HG03469 (cell line): ENCODE results near the gene COL2A1.

Source experiments
- ATAC-seq: cut with Tn5 transposase; IDR thresholded peaks from one replicate; pipeline ENCODE4 v1.9.1; 2021; ENCODE audit warnings: mild to moderate bottlenecking, moderate library complexity, moderate number of reproducible peaks; ENCODE audit not compliant: unreplicated experiment

COL2A1 gene

DNA sequence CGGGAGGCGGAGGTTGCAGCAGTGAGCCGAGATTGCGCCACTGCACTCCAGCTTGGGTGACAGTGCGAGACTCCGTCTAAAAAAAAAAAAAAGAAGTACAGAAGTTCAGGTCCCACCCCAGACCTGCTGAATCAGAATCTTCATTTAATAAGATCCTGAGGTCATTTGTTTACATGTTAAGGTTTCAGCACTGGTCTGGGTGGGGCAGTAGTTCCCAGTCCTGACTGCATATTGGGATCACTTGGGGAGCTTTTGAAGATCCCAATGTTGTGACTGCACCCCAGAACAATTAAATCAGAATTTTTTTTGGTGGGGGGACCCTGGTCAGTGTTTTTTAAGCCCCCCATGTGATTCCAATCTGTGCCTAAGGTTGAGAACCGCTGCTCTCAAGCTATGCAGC is 11.7 kb upstream of the COL2A1 start:
- ATAC-seq = no peak

DNA sequence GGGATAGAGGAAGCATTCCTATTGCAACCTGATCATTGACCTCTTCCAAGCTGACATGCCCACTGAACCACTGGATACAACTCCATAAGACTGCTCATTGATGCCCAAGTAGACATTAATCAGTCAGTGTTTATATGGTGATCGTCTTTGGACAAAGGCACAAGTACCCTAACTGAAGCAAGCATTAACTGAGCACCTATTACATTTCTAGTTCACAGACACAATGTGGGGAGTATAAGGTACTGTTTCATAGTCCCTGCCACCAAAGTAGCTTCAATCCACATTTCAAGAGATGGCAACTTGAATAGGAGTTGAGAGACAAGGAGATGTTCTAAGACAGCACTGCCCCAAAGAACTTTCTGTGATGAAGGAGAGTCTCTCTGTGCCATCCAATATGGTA is 10.9 kb upstream of the COL2A1 start:
- no peak for ATAC-seq

DNA sequence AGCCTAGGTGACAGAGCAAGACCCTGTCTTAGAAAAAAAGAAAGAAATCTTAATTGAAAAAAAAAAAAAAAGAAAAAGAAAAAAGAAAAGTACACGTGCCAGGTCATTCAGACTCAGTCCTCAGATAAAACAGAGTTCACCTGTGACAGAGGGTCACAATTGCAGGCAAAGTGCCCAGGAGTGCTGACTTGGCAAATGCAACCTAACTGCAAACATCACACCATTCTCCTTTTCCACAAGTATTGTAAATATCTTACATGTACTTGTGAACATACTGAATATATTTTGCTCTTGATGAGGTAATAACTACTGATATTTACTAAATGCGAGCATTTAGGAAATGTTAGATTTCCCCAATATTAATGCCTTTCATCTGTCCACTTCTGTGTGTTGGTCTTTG is 9.0 kb upstream of the COL2A1 start:
- no peak for ATAC-seq

DNA sequence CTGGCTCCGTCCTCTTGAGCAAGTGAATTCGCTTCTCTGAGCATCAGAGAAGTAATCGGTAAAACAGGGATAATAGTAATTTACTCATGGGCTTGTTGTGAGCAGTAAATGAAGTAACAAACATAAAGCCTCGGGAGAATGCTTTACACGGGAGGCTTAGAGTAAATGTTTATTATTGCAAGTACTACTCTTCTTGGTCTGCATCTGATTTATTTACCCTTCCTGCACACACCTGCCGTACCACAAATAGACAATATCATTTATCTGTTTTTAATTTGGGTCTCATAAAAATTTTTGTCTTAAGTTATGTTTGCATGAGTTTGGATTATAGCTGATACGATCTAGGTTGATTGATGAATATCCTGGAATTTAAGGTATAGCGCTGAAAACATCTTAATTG is 7.8 kb upstream of the COL2A1 start:
- ATAC-seq = no peak

DNA sequence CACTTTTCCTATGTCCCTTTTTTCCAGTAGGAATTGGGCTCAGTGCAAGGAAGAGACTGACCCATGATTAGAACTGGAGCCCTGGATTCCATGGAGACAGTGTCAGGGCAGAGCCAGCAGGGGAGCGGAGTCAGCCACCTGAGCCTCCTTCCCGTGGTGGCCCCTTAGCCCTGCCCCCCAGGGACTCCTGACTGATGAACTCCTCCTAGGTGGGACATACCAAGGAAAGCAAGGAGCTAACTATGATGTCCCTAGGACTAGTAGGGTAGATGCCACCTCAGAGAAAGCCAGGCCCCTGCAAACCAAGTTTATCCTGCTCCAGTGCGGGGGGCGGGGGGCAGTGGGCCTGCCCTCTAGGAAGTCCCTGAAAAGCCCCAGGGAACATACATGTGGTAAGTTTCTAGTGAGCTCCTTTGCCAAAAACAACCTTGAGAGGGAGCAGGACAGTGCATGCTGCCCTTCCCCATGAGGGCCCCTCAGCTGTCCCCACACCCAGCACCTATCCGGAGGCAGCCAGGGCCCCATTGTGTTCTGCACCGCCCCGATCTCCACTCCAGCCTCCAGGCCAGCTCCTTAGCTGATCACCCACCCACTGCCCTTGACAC is 6.2 kb upstream of the COL2A1 start:
- ATAC-seq = no peak

DNA sequence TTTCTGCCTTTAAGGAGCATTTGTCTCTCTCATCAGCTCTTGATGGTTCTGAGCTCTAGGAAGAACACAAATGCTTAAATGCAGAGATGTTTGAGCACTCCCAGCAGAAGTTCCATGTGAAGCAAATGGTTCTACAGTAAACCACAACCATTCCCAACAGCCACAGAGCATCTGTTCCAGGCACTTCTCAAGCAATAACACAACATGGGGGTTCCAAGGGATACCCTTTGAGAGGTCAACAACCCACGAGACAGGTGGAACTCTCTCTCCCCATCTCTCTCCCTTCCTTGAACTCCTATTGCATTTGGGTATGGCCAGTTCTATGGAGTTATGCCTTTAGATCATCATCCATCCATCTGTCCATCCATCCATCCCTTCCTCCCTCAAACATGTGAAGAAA is 5.2 kb upstream of the COL2A1 start:
- ATAC-seq = no peak

DNA sequence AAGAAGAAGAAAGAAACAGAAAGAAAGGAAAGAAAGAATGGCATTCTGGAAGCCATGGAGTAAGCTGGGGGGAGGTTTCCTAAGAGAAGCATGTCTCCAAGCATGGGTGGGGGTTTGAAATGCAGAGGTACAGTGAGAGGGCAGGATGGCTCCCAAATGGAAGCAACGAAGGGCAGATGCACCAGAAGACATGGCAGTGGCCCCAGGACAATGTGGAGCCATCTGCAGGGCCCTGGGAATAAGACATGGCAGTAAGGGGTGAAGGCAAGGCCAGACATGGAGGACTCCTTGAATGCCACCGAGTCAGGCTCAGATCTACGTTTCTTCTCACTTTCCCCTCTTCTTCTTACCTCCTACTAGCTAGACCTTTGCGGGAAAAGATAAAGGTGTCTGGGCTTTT is 4.7 kb upstream of the COL2A1 start:
- no peak for ATAC-seq

DNA sequence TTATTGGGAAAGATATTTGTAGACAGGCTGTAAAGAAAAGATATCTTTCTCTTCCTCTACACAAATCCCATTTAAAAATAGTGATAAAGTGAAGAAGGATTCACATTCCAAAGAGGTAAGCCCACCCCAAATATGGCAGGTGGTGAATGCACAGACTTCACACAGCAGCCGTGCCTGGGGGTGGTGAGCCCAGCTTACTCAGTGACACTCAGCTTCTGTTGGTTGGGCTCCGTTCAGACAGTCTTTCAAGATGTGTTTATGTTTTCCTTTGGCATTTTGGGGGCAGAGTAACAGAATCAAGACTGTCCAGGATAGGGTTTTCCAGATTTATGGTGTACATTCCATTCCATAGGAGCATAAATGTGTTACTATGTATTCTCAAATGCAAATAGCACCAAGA is 4.1 kb upstream of the COL2A1 start:
- no peak for ATAC-seq

DNA sequence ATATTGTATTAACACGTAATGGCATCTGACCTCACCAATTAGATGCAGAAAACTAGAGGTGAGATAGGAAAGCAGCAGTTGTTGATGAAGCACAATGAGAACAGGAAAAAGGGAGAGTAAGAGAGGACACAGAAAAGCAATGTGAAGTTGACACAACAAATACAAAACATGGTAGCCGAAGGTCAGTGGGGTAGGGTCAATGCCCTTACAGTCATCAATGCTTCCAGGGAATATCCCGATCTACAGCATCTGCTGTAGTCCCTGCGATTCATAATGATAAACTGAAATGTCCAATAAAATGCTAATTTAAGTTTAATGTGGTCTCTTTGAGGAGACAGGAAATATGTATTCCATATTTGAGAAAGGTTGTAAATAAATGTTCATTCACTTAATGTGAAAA is 2.9 kb upstream of the COL2A1 start:
- ATAC-seq = no peak

DNA sequence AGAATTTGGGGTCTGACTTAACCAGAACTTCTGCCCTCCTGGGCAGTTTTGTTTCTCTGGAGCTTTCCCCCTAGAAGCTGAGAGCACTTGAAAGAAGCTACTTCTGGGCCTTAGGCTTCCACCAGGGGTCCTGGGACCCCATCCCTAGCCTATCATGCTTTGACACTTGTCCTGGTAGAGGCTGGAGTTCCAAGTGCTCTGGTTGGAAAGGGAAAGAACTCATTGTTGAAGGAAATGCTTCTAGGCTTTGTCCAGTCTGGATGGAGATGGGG is 1.4 kb upstream of the COL2A1 start:
- ATAC-seq = no peak

DNA sequence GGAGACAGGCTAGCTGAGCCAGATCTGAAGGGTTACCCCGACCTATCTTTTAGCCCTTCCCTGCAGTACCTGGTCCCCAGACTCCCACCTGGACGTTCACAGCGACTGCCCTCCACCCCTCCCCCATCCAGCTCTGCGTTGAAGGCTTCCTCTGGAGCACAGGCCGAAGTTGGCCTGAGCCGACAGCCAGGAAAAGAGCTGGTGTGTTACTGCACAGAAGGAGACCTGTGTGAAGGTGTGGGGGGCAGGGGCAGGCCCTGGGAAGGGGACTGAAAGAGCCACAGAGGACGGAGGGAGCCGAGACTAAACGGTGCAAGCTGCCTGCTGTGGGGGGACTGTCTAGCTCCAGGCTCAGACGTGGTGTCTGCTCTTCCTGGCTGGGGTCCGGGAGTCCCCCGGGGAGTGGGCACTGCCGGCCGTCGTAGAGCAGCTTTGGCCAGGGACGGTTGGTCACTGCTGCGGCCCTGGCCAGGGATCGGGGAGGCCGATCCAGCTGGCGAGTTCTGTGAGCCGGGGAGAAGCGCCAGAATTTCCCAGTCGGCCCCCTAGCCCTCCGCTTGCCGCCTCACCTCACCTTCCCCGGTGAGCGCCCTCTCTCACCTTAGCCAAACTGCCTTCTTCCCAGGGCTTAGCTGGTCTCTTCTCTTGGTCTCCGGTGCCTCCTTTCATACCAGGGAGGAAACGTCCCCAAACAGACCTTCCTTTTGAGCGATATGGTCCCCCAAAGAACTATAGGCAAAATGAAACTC is 899 bp upstream of the COL2A1 start:
- ATAC-seq = no peak

DNA sequence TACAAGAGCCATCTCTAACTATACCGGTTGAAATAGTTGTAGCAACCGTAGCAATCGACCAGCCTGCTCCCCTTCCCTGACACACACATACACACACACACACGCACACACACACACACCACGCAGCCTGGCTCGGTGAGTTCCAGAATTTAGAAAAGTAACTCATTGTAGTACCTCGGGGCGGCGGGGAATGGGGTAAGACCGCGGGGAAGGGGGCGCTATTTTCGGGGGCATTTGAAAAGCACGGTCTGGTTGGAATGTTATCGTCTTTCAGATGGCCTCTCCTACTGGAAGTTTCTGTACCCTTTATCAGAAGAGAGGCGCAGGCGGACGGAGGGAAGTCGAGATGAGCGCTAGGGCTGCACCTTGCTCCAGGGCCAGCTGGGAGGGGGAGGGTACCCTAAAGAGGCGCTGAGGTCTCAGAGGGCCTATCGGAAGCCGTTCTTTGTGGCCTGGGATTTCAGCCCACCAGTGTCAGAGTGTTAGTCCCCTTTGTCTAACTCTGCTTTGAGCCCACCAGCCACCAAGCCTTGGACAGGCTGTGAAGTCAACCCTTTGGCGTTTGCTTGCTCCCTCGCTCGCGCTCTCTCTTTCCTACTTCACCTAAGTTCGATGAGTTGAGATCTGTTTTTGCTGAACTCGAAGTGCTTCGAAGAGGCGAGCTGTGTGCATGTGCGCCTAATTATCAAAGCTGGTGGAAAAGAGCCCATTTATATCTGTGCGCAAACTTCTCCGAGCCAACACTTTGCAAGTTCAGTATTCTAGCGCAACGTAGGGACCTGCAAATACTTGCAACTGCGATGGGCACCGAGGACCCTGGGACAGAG is 837 bp downstream of the COL2A1 start:
- ATAC-seq = no peak

DNA sequence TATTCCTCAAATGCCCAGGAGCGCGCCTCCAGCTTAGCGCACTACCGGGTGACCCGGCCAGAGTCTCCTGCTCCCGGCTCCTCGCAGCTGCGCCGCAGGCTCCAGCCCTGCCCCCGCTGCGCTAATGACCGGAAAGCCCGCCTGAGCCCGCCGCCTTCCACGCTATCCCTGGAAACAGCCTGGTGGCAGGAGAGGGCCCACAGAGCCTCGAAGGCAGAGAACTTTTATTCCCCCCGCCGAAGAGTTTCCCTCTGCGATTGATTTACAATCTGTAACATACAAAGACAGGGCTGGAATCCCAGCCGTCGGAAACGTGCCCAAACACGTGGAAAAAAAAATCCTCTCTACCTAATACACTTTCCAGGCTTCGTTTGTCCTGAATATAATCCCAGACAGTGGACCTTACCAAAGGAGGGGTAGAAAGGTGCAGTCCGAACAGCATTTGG is 1.5 kb downstream of the COL2A1 start:
- no peak for ATAC-seq

DNA sequence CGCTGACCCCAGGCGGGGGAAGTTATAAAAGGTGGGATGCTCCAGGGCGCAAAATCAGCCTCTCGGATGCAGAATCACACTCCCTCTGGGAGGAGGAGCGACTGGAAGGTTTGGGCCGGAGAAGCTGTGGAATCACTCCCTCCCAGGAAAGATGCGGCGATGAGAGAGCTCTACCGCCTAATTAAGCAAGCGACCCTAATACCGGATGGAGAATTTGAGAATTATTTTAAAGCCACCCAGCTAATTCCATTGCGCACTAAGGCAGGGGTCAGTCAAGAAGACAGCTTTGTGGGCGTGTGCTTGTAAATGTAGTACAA is 1.9 kb downstream of the COL2A1 start:
- no peak for ATAC-seq

DNA sequence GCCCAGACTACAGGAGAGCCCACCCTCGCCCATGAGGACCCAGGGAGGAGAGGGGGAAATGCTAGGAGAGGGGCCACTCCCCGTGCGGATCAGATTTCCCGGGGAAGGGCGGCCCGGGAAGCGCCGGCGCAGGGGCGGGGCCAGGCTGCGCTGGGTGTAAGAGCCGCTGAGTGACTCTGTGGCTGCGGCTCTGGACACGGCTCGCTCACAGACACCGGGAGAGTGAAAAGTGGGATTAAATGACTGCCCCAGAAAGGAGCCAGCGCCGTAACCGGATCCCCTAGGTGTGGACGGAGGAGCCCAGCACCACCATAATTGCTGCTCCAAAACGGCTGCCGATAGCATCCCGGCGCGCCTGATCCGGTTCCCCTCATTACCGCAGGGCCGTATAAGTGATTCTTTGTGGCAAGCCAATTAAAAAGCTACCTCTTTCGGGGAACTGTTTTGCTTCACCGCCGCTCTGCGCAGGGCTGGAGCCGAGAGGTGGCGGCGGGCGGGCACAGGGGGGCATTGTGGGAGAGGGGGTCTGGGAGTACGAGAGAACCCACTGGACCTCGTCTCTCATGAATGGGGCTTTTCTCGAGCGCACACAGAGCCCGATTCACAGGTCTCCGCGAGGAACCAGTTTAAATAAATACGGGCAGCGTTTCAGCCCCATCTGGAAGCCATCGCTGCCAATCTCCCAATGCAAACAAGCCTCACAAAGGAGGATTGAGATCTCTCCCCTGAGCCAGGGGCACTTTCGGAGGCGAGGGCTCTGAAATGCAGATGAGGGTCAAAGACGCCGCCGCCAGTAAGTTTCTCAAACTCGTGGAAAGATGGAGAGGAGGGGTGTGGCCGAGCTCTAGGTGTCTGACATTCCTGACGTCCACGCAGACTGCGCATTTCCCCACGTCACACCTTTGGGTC is 2.5 kb downstream of the COL2A1 start:
- ATAC-seq = no peak

DNA sequence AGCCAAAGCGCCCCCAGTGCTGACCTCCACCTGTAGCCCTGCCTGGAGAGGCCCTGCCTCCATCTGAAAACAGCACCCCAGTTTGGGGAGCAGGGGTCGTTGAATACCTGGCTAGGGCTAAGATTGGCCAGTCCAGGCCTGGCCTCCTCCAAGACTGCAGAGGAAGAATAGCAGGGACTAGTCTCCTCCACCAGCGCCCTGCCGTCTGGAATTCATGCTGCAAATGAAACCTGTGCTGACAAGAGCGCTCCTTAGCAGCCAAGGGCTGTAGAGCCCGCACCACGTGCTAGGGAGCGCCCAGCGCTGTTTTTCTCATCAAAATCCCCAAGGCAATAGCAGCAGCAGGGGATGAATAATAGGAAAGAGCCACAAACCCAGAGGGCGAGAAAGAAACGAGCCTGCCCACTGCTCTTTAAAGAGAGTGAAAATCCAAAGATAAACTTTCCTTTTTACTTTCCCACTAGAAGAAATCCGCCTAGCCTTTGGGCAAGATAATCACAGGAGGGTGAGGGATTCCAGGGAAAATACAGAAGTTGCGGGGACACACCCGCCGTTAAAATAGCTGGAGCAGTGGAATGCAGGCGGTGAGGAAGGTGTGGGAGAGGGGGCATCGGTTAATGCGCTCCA is 3.3 kb downstream of the COL2A1 start:
- ATAC-seq = no peak

DNA sequence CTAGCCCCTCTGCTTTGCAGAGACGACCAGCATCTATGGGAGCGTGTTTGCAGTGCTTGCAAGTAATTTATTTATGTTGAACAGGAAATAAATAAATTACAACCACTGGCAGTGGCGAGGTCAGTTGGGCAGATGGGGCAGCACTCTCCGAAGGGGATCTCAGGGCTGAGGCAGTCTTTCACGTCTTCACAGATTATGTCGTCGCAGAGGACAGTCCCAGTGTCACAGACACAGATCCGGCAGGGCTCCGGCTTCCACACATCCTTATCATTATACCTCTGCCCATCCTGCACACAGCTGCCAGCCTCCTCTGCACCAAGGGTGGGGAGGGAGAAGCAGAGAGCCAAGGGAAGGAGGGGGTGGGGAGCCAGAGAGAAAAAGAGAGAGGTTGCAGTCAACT is 4.5 kb downstream of the COL2A1 start:
- ATAC-seq = no peak

DNA sequence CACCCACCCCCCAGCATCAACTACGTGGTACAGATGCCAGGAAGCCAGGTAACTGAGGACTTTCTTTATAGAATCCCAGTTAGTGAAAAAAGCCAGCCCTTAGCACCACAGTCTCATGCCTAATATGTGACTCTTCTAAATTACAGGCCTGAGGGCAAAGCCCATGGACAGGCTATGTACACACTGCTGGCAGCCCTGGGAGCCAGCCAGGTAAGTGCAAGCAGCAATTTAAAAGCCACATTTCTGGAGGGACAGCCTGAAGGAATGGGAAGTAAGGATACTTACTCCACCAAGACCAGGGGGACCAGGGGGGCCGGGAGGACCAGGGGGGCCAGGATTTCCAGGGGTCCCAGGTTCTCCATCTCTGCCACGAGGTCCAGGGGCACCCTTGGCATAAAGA is 7.0 kb downstream of the COL2A1 start:
- no peak for ATAC-seq

DNA sequence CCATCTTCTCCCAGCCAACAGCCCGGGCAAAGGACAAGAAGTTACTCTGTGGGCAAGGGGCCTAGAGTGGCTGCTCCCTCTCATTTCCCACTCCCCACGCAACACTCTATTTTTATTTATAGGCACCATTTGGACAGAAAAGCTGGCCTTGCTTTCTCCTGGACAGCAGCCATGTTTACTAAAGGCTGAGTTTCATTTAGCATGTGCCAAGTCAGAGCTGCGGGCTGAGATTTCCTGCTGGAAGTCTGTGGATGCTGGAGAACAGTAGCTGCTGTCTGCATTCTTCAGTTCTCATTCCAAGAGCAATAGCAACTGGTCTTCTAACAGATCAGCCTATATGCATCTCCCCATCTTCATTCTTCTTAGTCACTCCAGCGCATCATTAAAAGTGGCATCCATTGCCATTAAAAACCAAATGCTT is 8.3 kb downstream of the COL2A1 start:
- ATAC-seq = no peak

DNA sequence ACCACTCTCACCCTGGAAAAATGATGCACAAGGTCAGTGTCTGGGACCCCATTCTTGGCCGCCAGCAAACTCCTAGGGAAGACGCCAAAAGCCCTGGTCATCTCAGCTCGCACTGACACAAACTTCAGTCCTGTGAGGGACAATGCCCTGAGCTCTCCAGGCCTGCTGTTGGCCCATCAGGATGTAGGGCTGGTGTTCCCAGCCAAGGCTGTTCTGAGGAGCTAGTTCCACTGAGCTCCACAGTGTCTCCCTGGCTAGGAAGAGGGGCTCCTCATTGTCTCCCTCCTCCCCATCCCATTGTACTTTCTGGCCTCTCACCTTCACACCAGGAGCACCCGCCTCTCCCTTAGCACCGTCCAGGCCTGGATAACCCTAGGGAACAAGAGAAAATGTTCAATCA is 10.8 kb downstream of the COL2A1 start:
- no peak for ATAC-seq

DNA sequence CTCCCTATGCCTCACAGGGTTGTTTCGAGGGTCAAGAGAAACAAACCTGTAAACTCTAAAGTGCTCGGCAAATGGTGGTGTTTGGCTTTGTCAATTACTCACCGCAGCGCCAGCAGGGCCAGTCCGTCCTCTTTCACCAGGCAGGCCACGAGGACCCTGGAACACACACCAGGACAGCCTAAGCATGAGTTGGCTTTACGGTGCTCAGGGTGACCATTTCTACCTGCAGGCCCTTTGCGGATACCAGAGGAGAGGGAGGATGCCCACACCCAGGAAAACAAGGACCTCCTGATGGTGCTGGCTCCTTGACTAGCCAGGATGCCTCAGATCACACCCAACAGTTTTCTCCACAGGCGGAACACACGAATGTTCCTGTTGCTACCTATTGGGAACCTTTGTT is 11.5 kb downstream of the COL2A1 start:
- ATAC-seq = no peak
